Measurements from ENCODE around the gene PTTG1IP. TPM values are rescaled to one million over a fixed set of nuclear protein-coding genes. Genes with fewer than 3 reads are reported as not detected.

PTTG1IP gene
- total and polyA plus RNA-seq, 2 of the 13 experiments (the other 11 are each of a cell fraction or from before 2014, with no cell fraction given), result 161 to 700 TPM

GRCh38 chr21:44847261-44848056 lies 26.0 kb downstream of the PTTG1IP start (continued):
- no peak for TF ChIP-seq BCLAF1 (IDR thresholded peaks at IDR 0.05)
- TF ChIP-seq HMG20A (CRISPR knock-in tag; IDR thresholded peaks at IDR 0.05; ENCODE audit: borderline replicate concordance), result no peak
- TF ChIP-seq ZNF547 (CRISPR knock-in tag; IDR thresholded peaks at IDR 0.05), result no peak
- TF ChIP-seq ZNF367 (CRISPR knock-in tag; IDR thresholded peaks at IDR 0.05; ENCODE audit: borderline replicate concordance), result no peak
- no peak for TF ChIP-seq CBFB (CRISPR knock-in tag; IDR thresholded peaks at IDR 0.05)
- no peak for TF ChIP-seq THAP11 (CRISPR knock-in tag; IDR thresholded peaks at IDR 0.05)
- no peak for TF ChIP-seq ZNF790 (CRISPR knock-in tag; IDR thresholded peaks at IDR 0.05; ENCODE audit: borderline replicate concordance)
- TF ChIP-seq RFX5 (IDR thresholded peaks at IDR 0.05; ENCODE audit: low read depth, low read length), result no peak
- TF ChIP-seq CHCHD3 (CRISPR knock-in tag; IDR thresholded peaks at IDR 0.05), result no peak
- no peak for TF ChIP-seq HCFC1 (IDR thresholded peaks at IDR 0.05; ENCODE audit: low read depth, low read length)
- TF ChIP-seq MLXIP (CRISPR knock-in tag; IDR thresholded peaks at IDR 0.05; ENCODE audit: borderline replicate concordance), result no peak
- TF ChIP-seq ZBTB40 (IDR thresholded peaks at IDR 0.05), result no peak
- no peak for TF ChIP-seq ZBTB40 (CRISPR knock-in tag; IDR thresholded peaks at IDR 0.05)
- no peak for TF ChIP-seq ATF7 (IDR thresholded peaks at IDR 0.05)
- no peak for TF ChIP-seq ATF7 (CRISPR knock-in tag; IDR thresholded peaks at IDR 0.05)
- no peak for TF ChIP-seq ZMAT3 (CRISPR knock-in tag; conservative IDR thresholded peaks at IDR 0.05)

Data from HepG2 (cell line).